Measurements from ENCODE around the gene KMT2B. TPM values are rescaled to one million over a fixed set of nuclear protein-coding genes. Genes with fewer than 3 reads are reported as not detected.

Gene KMT2B, protein sequence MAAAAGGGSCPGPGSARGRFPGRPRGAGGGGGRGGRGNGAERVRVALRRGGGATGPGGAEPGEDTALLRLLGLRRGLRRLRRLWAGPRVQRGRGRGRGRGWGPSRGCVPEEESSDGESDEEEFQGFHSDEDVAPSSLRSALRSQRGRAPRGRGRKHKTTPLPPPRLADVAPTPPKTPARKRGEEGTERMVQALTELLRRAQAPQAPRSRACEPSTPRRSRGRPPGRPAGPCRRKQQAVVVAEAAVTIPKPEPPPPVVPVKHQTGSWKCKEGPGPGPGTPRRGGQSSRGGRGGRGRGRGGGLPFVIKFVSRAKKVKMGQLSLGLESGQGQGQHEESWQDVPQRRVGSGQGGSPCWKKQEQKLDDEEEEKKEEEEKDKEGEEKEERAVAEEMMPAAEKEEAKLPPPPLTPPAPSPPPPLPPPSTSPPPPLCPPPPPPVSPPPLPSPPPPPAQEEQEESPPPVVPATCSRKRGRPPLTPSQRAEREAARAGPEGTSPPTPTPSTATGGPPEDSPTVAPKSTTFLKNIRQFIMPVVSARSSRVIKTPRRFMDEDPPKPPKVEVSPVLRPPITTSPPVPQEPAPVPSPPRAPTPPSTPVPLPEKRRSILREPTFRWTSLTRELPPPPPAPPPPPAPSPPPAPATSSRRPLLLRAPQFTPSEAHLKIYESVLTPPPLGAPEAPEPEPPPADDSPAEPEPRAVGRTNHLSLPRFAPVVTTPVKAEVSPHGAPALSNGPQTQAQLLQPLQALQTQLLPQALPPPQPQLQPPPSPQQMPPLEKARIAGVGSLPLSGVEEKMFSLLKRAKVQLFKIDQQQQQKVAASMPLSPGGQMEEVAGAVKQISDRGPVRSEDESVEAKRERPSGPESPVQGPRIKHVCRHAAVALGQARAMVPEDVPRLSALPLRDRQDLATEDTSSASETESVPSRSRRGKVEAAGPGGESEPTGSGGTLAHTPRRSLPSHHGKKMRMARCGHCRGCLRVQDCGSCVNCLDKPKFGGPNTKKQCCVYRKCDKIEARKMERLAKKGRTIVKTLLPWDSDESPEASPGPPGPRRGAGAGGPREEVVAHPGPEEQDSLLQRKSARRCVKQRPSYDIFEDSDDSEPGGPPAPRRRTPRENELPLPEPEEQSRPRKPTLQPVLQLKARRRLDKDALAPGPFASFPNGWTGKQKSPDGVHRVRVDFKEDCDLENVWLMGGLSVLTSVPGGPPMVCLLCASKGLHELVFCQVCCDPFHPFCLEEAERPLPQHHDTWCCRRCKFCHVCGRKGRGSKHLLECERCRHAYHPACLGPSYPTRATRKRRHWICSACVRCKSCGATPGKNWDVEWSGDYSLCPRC (N-terminal part only)
- total RNA-seq: 10 to 100 TPM; 14.2 to 16.2 (median 16.1) TPM

DNA sequence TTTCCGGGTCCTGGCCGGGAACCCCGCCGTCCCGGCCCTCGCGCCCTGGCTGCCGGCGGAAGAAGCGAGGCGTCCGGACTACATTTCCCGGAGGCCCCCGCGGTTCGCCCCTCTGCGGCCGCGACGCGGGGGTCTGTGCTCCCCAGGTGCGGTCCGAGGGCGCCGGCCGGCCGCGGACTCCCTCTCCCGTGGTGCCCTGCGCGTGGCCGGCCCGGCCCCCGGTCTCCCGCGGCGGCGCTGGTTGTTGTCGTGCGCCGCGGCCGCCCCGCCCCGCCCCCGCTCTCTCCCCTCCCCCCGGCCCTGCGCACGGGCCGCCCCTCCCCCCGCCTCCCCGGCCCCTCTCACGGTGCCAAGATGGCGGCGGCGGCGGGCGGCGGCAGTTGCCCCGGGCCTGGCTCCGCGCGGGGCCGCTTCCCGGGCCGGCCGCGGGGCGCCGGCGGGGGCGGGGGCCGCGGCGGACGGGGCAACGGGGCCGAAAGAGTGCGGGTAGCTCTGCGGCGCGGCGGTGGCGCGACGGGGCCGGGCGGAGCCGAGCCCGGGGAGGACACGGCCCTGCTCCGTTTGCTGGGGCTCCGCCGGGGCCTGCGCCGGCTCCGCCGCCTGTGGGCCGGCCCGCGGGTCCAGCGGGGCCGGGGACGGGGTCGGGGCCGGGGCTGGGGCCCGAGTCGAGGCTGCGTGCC lies at the start of gene KMT2B:
Gene KMT2B, plus strand, starts transcription at position 339 of the 680 bp plus-strand sequence. Its CDS starts 16 bp downstream, at position 355.
- Histone ChIP-seq H3K9me3 (no peaks in the 10 kb centered on the region), H3K4me3 (peak within 1 kb of the TSS; percentile 76 to 93 (median 90)), H3K27ac (peak within 1 kb of the TSS; percentile 88 to 93), H3K36me3 (no peaks in the 10 kb centered on the region), H3K4me1 (peaks cover 17 to 19% of the 10 kb centered on the region in 2 donors), H3K27me3 (no peaks in the 10 kb centered on the region)
- TF ChIP-seq, protein P1, sequence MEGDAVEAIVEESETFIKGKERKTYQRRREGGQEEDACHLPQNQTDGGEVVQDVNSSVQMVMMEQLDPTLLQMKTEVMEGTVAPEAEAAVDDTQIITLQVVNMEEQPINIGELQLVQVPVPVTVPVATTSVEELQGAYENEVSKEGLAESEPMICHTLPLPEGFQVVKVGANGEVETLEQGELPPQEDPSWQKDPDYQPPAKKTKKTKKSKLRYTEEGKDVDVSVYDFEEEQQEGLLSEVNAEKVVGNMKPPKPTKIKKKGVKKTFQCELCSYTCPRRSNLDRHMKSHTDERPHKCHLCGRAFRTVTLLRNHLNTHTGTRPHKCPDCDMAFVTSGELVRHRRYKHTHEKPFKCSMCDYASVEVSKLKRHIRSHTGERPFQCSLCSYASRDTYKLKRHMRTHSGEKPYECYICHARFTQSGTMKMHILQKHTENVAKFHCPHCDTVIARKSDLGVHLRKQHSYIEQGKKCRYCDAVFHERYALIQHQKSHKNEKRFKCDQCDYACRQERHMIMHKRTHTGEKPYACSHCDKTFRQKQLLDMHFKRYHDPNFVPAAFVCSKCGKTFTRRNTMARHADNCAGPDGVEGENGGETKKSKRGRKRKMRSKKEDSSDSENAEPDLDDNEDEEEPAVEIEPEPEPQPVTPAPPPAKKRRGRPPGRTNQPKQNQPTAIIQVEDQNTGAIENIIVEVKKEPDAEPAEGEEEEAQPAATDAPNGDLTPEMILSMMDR (IDR thresholded peaks at IDR 0.05): no peak
- TF ChIP-seq POLR2AphosphoS5 (IDR thresholded peaks at IDR 0.05): peak in 2 of 3 donors; percentile 6 to 62
- no peak for DNase-seq (ENCODE audit: low spot score in 2 of 2)
- intact Hi-C loops (cut with DNase I; ENCODE audit: low total_unique reads): no loop called here

DNA sequence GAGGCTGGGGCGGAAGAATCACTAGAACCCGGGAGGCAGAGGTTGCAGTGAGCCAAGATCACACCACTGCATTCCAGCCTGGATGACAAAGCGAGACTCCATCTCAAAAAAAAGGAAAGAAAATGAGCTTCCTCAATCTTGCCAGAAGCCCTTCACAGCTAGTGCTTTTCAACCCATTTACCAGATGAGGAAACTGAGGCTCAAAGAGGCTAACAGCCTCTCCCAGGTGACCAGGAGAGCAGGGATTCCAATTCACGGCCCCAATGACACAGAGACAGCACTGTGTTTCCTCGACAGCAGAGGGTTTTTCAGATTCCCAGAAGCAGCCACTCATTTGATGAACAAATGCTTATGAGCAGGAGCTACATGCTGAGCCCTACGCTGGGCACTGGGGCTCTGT lies 48.2 kb upstream of the KMT2B start:
- H3K36me3 ChIP-seq: no peaks in the 10 kb centered on the region
- no peak for DNase-seq (ENCODE audit: low spot score in 2 of 2)
- H3K4me1 ChIP-seq: no peaks in the 10 kb centered on the region
- TF ChIP-seq POLR2AphosphoS5 (IDR thresholded peaks at IDR 0.05) (no peak), POLR2A (IDR thresholded peaks at IDR 0.05) (no peak)
- TF ChIP-seq, protein P1 (IDR thresholded peaks at IDR 0.05): no peak
- intact Hi-C loops (cut with DNase I; ENCODE audit: low total_unique reads): no loop called here
- H3K27ac ChIP-seq: no peak overlapping the region
- H3K4me3 ChIP-seq: no peak overlapping the region
- H3K27me3 ChIP-seq: peaks cover 0 to 28% of the 10 kb centered on the region in 2 donors
- H3K9me3 ChIP-seq: no peaks in the 10 kb centered on the region

DNA sequence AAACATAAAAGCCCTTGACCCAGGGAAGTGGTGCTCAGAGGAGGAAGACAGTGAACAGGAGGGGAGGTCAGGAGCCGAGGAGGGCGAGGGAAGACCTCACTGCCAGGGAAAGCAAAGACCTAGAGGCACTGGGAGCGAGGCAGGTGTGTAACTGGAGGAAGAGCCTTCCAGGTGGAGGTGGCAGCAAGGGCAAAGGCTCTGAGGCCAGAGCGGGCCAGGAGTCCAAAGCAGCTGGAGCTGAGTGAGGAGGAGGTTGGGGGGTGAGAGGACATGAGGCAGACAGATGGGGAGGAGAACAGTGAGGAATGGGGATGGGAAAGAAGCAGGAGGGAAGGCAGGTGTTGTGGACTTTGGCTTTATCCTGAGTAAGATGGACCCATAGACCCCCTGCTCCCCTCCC lies 47.8 kb upstream of the KMT2B start:
- Histone ChIP-seq H3K4me1 (no peaks in the 10 kb centered on the region), H3K9me3 (no peaks in the 10 kb centered on the region), H3K27me3 (peaks cover 0 to 28% of the 10 kb centered on the region in 2 donors), H3K27ac (no peak overlapping the region), H3K4me3 (no peak overlapping the region), H3K36me3 (no peaks in the 10 kb centered on the region)
- no peak for DNase-seq (ENCODE audit: low spot score in 2 of 2)
- intact Hi-C loops (cut with DNase I; ENCODE audit: low total_unique reads): no loop called here
- TF ChIP-seq POLR2AphosphoS5 (IDR thresholded peaks at IDR 0.05): no peak
- no peak for TF ChIP-seq POLR2A (IDR thresholded peaks at IDR 0.05)
- TF ChIP-seq, protein P1 (IDR thresholded peaks at IDR 0.05): no peak

DNA sequence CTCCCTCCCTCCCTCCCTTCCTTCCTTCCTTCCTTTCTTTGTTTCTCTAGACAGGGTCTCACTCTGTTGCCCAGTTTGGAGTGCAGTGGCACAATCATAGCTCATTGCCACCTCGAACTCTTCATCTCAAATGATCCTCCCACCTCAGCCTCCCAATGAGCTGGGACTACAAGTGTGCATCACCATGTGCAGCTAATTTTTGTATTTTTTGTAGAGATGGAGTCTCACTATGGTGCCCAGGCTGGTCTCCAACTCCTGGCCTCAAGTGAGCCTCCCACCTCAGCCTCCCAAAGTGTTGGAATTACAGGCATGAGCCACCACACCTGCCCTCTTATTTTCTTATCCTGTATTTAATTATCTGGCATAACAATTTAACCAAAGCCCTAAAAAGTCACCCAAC lies 47.1 kb upstream of the KMT2B start:
- intact Hi-C loops (cut with DNase I; ENCODE audit: low total_unique reads): no loop called here
- Histone ChIP-seq H3K36me3 (no peaks in the 10 kb centered on the region), H3K27me3 (peaks cover 0 to 31% of the 10 kb centered on the region in 2 donors), H3K27ac (no peak overlapping the region), H3K4me3 (no peak overlapping the region), H3K4me1 (no peaks in the 10 kb centered on the region), H3K9me3 (no peaks in the 10 kb centered on the region)
- no peak for DNase-seq (ENCODE audit: low spot score in 2 of 2)
- no peak for TF ChIP-seq POLR2A (IDR thresholded peaks at IDR 0.05)
- TF ChIP-seq, protein P1 (IDR thresholded peaks at IDR 0.05): no peak
- no peak for TF ChIP-seq POLR2AphosphoS5 (IDR thresholded peaks at IDR 0.05)

Data from breast epithelium (tissue), 4 donors.